Activated T-cell treated with anti-CD3 and anti-CD28 coated beads for 4 hours (primary cell): ENCODE measurements around the gene ADAMTS2.
A peak's percentile ranks its signal among the peaks of the same experiment; 100 is the strongest.

Experiments
- DNase-seq: peaks from one replicate; pipeline ENCODE4 v3.0.0-alpha.2; 2020

Gene ADAMTS2

DNA sequence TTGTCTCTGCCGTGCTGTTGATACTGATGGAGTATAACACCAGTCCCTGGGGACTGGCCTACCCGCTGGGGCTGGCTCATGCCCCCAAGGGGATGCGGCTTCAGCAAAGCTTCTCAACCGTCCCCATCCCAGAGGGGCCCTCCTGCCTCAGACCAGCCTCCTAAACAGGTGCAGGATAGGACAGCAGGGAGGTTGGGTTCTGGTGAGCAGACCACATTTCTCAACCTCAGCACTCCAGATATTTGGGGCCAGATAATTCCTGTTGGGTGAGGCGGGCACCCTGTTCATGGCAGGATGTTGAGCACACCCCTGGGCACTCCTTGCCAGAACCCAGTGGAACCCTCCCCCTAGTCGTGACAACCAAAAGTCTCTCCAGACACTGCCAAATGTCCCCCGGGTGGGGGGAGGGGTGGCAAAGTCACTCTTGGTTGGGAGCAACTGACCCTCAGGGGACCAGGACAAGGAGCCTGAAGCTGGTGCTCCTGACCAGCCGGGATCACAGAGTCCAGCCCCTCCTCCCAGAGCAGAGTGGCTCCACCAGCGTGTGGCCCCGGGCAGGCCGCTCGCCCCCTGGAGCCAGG lies 177.3 kb downstream of the ADAMTS2 start:
- no peak for DNase-seq

DNA sequence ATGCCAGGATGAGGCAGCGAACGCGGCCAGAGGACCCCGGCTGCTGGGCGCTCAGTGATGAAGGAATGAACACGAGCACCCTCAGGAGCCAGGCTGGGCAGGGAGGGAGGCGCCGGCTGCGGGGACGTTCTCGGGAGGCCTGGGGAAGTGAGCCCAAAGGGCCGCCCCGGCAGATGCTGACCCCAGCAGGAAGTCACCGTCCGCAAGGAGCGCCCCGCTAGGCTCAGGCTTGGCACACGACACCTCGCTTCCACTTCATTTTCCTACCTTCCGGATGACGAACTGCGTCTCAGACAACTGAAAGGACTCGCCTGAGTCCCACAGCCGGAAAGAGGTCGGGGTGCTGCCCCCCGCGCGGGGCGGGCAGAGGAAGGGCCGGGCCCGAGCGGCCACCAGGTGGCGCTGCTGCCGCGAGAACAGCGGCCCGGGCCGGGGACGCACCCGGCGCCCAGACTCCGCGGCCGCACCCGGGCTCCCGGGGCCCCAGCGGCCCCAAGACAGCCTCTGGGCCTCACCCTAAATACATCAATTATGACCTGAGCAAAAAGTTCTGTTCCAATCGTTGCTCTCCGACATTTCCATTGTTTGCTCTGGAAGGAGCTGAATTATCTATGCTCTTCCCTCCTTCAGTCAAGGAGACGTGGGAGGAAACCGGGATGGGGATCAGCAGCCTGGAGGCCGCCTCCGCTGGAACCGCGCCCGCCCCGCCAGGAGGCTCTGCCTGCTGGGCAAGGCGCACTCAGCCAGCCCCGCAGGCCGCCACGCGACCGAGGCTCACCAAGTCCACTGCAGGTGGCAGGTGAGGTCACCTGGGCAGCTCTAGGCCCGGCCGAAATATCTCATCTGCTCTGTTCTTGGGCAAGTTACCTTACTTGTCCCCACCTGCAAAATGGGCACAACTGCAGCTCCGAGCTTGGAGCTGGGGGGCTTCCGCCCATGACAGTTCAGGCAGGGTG lies 178.1 kb downstream of the ADAMTS2 start:
- DNase-seq: peak; percentile 53

DNA sequence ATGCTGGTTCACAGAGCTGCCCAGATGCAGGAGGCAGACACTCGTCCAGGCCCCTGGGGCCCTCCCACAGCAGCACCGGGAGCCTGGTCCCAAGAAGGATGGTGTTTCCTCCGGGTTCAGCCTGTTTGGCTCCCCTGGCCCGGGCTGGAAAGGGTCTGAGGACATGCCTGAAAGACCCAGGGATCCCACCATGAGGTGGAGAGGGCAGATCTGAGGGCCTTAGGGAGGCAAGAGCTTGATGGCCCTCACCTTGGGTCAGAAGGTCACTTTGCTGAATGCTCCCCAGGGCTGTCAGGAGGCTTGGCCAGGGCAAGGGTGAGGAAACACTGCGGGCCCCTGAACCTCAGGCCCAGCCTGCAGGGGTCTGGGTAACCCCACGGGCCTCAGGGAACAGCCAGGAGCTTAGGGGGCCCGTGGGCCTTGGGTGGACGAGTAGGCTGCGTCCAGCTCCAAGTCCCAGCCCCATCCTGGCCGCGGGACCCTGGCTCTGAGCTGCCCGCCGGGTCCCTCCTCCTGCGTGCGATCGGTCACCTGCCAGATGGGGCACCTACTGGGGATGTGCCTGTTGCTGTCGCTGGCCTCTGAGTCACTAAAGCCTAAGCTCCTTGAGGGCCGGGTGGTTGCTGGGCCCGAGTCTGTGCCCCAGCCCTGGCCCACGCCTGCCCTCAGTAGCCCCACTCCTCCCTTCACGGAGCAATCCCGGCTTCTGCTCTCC lies 178.9 kb downstream of the ADAMTS2 start:
- no peak for DNase-seq

DNA sequence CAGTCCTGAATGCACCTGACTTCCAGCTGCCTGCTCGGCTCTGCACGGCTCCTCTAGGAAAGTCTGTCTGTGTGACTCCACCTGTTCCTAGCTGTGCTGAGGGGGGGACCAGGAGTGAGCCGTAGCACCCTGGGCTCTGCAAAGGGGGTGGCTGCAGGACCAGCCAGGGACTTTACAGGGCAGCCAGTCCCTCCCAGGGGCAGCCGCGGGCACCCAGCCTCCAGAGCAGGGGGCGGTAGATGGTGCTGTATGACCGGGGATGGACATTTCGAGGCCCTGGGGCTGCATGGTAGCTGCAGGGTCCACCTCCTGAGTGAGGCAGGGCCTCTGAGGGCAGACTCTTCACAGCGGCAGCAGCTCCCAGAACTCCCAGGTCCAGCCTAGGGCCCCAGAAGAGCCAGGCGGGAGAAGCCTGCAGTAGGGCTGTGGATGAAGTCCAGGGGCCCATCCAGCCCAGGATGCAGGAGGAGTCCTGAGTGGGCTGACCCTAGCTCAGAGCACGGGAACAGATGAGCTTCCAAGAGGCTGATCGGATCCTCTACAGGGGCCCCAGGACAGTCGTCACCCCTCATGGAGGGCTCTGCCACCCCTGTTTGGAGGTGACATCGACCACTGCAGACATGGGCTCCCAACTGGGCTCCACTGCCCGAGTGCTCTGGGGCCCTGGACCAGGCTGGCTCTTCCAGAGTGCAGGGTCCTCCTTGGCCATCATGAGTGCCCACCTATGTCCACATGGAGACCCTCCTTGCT lies 179.7 kb downstream of the ADAMTS2 start:
- no peak for DNase-seq

DNA sequence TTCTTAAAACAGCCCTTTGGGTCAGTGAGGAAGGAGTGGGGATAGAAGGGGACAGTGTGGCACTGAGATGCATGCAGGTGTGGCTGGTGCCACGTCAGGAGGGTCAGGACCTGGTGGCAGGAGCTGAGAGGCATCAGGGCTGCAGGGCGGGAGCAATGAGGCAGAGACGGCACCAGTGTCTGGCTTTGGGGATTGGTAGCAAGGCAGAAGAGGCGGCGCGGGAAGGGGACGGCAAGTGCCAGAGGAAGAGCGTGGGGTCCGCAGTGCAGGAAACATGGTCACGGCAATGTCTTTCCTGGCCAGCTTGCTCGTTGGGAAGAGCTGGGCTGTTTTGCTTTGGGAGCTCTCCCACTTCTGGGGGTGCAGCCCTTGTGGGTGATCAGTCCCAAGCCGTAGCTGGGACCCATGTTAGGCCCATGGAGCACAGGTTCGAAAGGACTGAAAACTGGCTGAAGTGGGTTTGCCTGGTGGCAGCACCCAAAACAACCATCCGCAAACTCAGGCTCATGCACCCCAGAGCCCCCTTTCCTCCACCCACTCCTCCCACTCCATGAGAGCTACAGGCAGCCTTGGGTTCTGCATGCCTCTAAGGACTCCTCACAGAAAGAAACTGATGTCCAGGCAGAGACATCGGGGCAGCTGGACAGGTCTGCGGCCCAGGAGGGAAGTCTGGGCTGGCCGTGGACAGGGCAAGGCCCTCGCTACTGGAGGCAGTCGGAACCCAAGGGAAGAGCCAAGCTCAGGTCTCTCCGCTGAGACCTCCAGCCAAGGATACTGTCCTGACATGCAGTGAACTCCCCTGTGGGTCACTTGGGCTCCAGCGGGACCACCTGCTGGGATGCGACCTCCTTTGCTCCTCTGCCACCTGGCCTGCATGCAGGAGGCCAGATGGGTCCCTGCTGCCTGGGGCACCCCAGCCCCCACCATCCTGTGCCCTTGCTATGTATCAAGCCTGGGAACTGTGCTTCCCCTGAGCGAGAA lies 180.6 kb downstream of the ADAMTS2 start:
- DNase-seq: no peak

DNA sequence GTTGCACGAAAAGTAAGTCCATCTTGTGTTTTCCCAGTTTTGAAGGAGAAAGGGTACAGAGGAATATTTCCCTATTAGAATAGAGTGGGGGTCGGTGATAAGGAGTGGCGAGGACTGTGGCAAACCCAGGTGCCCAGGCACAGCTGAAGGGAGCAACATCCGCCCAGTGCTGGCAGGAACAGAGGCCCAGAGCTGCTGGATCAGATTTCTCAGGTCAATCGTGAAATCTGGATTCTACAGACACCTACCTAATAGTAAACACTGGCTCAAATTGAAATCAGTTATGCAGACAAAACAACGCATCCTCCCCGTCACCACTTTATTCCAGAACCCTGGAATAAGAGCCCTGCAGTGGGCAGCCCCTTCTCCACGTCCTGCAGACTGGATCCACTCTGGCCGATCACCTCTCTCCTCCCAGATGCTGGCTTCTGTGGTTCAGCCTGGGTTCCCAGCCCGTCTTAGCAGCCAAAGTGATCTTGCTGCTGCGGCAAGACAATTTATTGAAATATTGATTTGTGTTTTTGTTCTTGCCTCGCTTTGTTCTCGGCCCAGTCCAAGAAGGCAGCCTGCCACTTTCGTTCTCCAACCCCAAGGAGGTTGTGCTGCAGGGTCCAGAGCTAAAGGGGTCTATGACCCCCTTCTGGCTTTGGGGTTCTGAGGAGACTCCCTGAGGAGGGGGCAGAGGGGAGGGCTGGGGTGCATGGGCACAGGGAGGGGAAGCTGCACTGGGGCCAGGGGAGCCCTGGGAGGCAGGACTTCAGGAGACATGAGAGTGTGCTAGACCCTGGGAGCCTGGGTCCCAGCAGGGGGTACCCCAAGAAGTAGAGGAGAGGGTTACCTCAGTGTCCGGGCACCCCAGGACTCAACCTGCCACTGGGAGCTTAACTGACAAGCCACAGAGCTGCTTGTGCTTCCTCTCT lies 181.8 kb downstream of the ADAMTS2 start:
- no peak for DNase-seq

DNA sequence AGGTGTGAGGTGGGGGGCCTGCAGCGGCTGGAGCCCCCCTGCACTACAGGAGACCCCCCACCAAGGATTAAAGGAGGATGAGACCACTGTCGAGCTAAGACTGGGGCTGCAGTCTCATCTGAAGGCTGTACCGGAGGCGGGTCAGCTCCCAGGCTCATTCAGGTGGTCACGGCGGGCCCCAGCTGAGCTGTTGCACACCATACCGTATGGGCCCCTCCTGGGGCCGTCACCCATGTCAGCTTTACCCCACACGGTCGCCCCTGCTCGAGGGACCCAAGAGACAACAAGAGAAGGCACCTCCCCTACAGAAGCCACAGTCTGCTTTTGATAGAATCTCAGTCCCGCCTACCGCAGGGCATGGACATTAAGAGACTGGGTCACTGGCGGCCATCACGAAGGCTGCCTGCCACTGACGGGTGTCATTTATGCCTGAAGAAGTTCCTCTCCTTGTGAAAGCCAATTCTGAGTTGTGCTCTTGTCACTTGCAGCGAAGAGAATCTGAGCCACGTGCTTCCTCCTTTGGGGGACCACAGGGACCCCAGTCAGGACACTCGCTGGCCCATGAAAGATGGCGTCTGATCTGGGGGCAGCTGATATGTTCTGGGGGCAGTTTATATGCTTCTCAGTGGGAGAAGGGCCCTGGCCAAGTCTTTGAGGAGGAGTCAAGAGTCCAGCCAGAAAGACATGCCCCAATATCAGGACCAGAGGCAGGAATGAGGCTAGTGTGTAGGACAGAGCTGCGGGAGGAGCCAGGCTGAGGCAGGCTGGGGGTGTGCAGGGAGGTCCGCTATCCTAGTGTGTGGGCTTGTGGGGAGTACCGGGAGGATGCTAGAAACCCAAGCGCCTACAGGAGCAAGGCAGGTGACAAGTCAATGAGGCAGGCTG lies 182.7 kb downstream of the ADAMTS2 start:
- DNase-seq: no peak

DNA sequence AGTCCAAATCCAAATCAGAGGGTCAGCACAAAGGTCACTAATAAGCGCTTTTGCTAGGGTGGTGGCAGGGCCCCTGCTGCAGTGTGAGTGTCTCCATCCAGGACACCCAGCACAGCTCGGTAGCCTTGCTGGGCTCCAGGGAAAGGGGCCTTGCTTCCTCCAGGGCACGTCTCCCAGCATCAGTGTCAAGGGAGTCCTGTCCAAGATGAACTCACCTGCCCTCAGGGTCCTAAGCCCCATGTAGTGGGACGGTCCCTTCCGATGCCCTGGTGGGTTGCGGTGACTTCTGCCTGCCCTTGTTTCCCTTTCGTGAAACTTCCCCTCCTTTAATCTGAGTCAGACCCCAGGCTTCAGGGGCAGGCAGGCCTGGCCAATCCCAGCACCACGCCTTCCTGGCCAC lies 183.4 kb downstream of the ADAMTS2 start:
- DNase-seq: no peak

DNA sequence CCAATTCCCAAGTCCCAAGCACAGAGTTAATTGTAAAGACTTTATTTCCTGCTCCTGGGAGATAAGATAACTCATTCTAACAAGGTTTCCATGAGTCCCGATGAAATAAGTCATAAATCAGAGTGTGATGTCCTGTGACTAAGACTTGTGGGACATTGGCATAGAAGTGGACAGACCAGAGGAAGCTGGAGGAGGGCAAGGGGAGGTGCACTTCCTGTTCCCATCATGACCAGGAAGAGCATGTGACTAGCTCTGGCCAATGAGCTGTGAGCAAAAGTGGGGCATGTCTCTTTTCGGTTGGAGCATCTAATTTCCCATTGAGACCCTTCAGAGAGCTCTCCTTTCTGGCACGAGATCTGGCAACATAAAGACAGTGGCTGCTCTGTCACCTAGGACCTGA lies 184.7 kb downstream of the ADAMTS2 start:
- DNase-seq: no peak

DNA sequence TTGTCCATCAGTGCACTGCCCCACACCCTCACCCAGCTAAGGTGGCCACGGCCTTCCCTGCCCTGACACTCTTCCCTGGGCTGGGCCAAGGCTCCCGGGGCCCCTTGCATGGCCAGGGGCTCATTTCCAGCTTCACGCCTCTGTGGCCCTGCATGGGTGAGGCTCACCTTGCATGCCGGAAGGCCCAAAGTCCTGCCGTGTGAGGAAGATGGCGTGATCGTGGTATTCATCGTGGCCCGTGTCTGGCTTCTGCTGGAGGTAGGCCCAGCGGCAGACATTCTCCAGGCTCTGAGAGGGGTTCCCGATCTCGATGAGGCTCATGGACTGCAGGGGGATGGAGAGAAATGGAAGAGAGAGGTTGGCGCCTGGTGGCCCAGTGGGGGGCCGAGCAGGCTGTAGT lies 186.7 kb downstream of the ADAMTS2 start:
- DNase-seq: no peak

DNA sequence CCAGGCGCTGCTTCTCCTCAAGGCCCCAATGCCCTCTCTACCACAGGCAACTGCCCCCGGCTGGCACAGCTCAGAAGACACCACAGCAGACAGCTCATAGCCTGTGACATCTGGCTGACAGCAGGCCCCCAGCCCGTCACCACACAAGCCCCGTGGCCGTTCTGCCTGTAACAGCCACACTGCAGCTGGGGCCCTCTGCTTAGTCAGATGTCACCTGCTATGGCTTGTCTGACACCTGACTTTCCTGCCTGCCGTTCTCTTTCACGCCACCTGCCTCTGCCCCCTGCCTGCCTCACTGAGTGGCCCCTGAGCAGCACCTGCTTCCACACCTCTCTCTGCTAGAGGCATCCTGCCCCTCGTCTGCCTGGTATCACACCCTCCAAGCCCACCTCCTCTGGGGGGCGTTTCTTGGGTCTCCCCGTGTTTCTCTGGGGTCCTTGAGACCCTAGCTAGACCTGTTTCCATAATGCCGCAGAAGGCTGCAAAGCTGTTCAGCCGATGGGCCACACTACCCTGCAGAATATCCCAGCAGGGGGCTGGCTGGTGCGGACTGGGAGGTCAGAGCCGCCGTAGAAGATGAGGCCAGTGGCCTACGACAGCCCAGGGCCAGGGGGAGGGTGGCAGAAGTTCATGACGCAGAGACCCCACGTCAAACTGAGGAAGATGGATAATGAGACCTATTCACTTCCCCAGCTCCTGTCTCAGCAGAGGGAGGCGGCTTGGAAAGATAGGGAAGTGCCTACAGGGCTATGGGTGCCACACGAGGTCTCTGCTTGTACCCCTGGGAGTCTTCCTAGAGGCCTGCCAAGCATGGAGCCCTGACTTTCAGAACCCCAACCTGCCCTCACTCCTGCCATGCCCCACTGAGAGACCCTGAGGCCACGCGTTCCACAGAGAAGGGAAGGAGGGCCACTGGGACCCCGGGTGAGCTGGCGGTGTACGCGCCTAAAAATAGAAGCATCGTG lies 190.0 kb downstream of the ADAMTS2 start:
- no peak for DNase-seq

DNA sequence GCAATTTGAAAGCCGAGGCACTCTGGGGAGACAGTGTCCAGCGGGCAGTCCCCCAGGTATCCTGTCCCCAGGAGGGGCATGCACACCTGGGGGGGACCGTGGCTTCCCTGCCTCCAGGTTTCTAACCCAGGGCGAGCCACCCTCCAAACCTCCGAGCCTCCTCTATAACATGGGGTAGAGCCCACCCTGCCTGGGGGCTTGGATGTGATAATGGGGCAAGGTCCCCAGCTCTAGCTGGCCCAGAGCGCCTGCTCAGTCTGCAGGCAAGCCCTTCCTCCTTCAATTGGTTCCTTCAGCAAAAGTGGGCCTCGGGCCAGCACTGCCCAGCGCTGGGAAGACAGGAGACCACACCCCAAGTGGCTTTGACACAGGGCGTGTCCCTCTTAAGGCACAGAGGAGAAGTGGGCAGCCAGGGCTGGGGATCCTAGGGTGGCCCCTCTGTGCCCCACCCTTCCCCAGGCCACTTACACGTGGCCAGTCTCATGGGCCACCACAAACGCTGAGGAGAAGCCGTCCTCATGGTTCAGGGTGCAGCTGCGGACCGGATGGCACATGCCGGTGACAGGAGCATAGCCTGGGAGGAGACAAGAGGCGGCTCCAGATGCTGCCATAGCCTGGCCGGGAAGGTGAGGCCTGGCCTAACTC lies 190.8 kb downstream of the ADAMTS2 start:
- no peak for DNase-seq

DNA sequence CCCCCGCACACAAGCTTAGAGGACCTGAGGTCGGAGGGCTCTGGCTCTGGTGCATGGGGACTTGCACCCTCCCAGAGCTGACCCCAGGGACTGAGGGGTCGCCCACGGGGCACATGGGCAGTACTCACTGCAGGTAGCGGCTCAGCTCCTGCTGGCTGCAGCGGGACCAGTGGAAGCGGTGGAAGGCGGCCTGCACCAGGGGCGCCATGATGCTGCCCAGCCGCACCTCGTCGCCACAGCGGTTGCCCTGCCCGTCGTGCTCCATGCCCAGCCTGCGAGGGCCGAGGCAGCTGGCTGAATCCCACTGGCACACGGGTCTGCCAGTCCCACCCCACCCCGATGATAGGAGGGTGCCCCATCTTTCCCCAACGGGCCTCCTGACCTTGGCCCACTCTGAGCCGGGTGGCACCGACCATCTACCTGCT lies 191.3 kb downstream of the ADAMTS2 start:
- no peak for DNase-seq

DNA sequence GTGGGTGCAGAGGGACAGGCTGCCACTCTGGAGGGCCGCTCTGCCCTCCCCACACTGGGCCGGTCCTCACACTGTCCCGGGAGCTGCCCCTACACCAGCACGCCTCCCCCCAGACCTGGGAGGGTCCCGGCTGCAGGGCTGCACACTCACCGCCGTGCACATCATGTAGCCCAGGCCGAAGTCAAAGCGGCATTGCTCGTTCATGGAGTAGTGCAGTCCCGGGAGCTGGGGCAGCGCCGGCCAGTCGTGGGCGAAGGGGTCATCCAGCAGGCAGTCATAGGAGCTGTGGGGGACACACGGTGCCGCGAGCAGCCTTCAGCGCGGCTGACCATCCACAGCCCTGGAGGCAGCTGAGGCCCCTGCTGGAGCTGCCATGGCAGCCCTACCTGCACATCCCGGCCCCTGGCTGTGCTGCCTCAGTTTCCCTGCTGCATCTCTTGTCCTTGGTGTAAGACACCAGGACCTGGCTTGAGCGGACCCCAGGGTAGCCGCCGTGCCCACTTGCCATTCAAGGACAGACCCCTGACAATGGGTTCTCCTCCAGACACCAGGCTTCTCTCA lies 191.8 kb downstream of the ADAMTS2 start:
- DNase-seq: no peak

DNA sequence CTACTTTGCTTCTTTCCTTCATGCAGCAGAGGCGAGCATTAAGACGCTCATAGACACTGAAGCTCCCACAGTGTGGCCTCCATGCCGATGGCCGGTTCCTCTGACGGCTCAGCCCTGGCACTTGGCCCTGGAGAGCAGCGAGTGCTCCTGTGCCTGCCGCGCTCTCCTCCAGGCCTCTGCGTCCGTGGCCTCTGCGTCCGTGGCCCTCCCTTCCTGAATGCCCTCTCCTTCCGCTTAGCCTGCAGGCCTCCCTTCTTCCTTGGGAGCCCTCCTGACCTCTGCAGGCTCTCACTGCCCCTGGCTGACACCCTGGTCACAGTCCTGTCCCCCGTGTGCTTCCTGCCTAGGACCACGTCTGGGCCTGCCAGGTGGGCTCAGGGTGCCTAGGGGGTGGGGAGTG lies 192.3 kb downstream of the ADAMTS2 start:
- DNase-seq: no peak

DNA sequence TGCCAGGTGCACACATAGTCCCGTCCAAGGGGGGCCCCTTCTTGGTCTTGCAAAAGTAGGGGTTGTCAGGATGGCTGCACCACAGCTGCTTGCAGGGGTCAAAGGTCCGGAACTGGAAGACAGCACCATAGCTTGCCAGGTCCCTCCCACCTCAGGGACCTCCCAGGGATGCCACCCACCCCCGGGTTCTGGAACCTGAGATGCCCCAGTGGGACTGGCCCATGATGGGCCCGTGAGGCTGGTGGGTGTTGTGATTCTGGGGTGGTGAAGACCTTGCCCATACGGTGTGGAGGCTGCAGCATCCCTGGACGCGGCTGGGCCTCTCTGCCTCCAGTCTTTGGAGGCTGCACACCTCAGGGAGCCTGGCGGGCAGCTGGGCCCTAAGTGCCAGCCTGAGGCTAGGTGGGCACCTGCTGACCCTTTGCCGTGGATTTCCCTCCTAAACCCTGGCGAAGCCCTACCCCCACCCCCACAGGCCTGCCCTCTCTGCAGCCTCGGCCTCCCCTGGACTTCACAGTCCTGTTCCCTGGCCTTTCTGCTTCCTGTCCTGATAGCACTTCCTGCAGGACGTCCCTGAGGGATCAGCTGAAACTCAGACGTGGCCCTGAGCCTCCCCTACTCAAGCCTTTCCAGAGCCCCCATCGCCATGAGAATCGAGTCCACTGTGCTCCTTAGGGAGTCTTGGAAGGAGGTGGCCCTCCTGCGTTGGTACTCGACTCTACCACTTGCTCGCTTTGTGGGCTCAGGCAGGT lies 192.9 kb downstream of the ADAMTS2 start:
- no peak for DNase-seq
